GM18505 (cell line): ENCODE data around the gene SETDB1.
"Not testable (repeated sequence)": the region's sequence is repeated elsewhere in the genome, so short reads cannot be mapped to it uniquely, and the experiment has no call there.

Experiments used
- ATAC-seq: cut with Tn5 transposase; IDR thresholded peaks from one replicate; pipeline ENCODE4 v1.9.1; 2021; ENCODE audit not compliant: unreplicated experiment
- POLR2A ChIP-seq: IDR thresholded peaks from 4 replicates; pipeline ENCODE4 v1.6.1; 2011; ENCODE audit warnings: borderline replicate concordance; ENCODE audit not compliant: insufficient read depth, insufficient read length; ENCODE audit errors: extremely low read depth

The SETDB1 gene

DNA sequence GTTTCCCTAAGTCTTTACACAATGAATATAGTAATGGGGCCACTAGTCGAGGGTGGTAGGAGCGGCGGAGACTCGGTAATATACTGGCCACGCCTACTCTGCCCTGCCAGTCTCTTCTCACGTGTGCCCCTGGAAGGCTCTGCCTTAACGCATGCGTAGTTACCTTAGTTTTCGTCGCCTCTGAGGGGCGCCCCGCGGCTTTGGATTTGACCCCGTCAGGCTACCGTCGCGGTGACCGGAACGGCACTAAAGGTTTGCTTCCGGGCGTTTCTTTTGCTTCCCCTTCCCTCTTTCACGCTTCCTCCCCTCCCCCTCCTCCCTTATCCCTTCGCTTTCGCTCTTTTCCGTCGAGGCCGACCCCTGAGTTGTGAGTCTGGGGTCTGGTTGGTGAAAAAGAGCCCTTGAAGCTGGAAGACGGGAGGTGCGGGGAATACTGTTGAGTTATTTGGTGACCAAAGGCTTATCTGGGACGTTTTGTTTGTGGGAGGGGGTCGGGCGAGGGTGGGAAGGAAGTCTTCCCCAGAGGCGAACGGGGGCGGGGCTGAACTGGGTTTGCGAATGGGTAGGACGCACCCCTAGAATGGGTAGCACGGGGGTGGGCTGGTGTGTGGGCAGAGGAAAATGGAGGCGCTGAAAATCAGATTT, at the start of gene SETDB1:
Gene SETDB1, plus strand, starts transcription at position 267 of the 645 bp plus-strand sequence. CDS start 1,352 bp downstream, outside the sequence.
- ATAC-seq = peak; percentile 85
- peak; percentile 68 for TF ChIP-seq POLR2A

DNA sequence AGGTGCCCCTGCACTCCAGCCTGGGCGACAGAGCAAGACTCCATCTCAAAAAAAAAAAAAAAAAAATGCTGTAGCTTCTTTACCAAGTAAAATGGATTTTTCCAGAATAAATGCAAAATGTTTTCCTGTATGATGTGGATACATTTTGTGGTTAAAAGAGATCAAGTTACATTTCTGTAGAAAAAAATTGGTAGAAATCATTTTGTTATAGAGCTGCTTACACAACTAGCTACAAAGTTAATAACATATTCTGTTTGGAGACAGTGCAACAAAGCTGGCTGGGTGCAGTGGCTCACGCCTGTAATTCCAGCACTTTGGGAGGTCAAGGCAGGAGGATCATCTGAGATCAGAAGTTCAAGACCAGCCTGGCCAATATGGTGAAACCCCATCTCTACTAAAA, 47.2 kb upstream of the SETDB1 start:
- ATAC-seq = not testable (repeated sequence)

DNA sequence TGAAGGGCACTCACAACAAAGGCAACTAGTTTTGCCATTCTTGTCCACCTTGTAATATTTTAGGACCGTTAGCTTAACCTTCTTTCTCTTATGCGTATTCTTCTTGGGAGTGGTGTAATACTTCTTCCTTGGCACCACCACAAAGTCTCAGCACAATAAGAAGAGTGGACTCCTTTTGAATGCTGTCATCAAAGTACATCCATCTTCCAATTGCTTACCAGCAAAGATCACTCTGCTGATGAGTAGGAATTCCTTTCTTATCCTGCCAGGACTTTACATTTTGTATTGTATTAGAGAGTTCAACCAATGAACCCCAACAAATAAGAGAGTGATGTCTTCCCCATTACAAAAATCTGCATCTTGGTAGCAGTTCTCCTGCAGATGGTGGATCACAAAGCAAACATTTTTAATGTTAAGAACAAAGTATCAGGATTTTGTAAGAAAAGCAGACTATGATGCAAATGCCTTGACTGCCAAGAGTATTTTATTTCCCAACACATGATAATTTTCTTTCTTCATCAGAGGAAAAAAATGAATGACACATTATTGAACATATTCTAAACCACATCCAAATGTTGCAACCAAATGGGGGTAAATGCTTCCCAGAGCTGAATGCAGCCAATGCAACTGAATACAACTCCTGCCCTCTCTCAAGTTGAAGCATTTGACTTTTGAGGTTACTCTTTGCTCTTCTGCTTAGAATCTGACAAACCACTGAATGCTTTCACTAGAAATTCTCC, 44.7 kb upstream of the SETDB1 start:
- ATAC-seq = no peak
- no peak for TF ChIP-seq POLR2A

DNA sequence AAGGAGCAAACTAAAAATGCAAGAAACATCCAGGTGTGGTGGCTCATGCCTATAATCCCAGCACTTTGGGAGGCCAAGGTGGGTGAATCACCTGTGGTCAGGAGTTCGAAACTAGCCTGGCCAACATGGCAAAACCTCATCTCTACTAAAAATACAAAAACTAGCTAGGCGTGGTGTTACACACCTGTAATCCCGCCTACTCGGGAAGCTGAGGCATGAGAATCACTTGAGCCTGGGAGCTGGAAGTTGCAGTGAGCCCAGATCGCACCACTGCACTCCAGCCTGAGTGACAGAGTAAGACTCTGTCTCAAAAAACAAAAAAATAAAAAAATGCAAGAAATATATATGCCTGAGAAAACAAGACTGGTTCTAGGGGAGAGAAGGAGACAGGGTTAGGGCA, 43.0 kb upstream of the SETDB1 start:
- ATAC-seq = not testable (repeated sequence)

DNA sequence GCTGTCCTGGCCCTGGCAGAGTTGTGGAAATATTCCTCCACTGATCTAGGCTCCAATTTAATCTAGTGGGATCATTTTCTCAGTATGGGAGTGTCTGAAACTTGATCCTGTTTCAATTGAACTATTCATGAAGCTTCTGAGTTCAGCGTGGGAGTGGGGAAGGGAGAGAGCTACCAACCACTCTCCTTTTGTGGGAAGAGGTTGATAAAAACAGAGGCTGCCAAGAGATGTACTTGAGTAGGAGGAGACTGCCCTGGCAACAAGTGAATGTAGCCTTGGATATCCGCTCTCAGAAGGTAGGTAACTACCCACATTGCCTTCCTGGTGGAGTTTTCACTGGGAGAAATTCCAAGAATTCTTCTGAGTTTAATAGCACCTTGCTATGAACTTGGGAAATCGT, 39.1 kb upstream of the SETDB1 start, which contains the start of gene CTXND2:
Gene CTXND2, plus strand, starts transcription at position 119 of the 400 bp plus-strand sequence. CDS start 25,179 bp downstream, outside the sequence.
- ATAC-seq = no peak
- TF ChIP-seq POLR2A = no peak

DNA sequence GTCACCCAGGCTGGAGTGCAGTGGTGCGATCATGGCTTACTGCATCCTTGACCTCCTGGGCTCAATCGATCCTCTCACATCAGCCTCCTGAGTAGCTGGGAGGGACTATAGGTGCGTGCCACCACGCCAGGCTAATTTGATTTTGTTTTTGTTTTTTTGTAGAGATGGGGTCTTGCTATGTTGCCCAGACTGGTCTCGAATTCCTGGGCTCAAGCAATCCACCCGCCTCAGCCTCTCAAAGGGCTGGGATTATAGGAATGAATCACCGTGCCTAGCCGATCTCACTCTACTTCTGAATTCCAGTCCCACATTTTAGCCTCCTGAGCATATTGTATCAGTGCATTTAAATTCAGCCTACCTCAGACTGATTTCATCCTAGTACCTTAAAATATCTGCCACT, 37.4 kb upstream of the SETDB1 start:
- ATAC-seq = no peak

DNA sequence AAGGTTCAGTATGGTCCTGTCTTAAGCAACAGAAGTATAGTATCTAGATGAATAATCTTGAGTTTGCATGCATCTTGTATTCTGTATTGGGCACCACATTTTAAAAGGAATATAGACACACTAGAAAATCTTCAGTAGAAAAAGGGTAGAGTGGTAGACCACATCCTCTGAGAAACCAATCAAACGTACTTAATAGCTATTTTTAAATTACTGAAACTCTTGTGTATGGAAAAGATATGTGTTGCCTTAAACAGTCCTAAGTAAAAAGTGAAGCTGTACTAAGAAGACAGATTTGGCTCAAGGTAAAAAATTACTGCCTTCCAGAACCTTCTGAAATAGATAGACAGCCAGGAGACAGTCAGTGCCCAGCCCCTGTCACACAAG, 36.1 kb upstream of the SETDB1 start:
- TF ChIP-seq POLR2A = no peak
- ATAC-seq = peak; percentile 65

More for the DNA sequence above, 37.4 kb upstream of the SETDB1 start:
- no peak for TF ChIP-seq POLR2A

DNA sequence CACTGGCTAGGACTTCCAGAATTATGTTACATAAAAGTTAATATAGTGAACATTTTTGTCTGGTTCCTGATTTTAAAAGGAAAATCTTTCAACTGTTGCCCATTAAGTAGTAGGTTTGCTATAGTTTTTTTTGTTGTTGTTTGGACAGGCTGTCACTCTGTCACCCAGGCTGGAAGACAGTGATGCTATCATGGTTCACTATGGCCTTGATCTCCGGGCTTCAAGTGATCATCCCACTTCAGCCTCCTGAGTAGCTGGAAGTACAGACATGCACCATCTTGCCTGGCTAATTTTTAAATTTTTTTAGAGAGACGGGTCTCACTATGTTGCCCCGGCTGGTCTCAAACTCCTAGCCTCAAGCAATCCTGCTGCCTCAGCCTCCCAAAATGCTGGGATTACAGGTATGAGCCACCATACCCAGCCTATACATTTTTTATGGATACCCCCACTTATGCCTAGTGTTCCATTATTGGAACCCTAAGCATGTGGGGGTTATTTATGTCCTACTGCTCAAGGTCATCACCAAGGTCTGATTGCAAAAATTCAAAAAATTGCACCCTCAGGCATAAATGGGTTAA, 32.7 kb upstream of the SETDB1 start:
- ATAC-seq = no peak
- TF ChIP-seq POLR2A = no peak

DNA sequence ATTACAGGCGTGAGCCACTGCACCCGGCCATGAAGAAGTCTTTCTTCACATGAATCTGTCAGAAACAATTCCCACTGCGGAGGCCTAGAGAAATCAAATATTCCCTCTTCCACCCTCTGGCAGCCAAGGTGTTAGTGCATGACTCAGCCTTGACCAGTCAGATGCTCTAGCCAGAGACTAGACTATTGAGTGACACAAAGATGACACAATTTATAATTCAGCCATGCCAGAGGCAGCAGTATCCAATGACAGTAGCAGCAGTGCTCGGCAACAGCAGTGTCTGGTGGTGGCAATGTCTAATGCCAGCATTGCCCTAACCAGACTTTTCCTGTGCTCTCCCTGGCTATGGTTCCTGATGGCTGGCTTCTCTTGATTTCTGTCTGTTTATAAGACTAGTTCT, 30.5 kb upstream of the SETDB1 start:
- TF ChIP-seq POLR2A = no peak
- no peak for ATAC-seq

DNA sequence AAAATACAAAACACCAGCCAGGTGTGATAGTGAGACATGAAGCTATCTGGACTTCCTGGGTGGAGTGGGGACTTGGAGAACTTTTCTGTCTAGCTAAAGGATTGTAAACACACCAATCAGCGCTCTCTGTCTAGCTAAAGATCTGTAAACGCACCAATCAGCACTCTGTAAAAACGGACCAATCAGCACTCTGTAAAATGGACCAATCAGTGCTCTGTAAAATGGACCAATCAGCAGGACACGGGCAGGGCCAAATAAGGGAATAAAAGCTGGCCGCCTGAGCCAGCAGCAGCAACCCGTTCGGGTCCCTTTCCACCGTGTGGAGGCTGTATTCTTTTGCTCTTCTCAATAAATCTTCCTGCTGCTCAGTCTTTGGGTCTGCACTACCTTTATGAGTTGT, 26.4 kb upstream of the SETDB1 start:
- ATAC-seq = not testable (repeated sequence)

DNA sequence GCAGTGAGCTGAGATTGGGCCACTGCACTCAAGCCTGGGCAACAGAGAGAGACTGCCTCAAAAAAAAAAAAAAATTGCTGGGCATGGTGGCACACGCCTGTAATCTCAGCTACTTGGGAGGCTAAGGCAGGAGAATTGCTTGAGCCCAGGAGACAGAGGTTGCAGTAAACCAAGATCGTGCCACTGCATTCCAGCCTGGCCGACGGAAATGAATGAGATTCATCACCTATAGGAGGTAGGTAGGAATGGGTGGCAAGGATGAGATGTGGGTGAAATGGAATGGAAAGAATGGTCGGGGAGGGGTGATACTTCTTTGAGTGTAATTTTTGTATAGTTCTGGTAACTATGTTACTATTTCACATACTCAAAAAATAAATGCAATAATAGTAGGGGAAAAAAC, 23.8 kb upstream of the SETDB1 start:
- TF ChIP-seq POLR2A = no peak
- ATAC-seq = no peak

DNA sequence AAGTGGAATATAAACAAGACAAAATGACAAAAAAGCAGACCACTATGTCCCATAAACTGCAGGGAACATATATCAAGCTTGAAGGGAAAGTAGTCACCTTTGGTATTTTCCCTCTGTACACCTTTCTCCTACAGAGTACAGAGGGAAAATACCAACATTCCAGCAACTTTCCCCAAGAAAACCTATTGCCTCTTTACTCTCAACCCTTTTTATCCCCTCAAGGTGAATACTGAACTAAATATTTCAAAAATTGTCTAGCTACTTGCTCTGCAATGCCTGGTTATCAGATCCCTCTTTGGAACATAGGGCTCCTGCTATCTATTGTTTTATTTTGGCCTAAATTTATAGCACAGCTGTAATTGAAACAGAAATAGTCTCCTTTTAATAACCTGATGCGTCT, 23.4 kb upstream of the SETDB1 start:
- no peak for TF ChIP-seq POLR2A

DNA sequence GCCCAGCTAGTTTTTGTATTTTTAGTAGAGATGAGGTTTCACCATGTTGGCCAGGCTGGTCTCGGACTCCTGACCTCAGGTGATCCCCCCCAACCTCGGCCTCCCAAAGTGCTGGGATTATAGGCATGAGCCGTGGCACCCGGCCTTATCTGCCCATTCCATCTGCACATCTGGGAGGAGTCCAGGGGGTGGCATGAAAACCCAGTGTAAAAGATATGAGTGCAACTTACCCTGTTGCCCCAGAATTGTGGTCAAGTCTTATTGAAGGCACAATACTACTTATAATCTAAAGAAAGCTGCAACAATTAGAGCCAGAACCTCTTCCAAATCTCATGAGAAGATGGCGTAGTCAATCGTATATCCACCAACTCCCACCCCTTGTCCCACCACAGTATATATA, 20.9 kb upstream of the SETDB1 start:
- no peak for TF ChIP-seq POLR2A
- no peak for ATAC-seq

More for the DNA sequence above, 23.4 kb upstream of the SETDB1 start:
- ATAC-seq = no peak

DNA sequence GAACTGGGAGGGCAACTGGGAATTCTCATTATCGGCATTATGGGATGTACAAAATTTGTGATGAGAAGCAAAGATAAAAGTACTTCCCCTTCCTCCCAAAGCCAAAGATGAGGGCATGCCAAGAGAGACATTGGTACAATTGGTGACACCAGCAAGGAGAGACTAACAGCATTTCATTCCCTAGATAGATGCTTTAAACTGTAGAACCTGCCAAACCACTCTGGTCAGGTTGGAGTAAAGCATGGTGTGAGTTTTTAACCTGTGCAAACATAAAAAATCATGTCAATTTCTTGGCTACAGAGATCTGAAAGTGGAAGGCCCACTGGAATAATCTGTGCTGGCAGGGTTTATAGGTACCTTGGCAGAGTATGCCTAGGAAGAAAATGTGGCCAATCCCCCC, 19.8 kb upstream of the SETDB1 start:
- no peak for ATAC-seq
- TF ChIP-seq POLR2A = no peak
